ENCODE data around the gene TTC27. TPM values are rescaled to one million over a fixed set of nuclear protein-coding genes. Genes with fewer than 3 reads are reported as not detected.

The TTC27 gene
- total and polyA plus RNA-seq, 10 of the 15 experiments (the other 5 are each of a cell fraction or from before 2014, with no cell fraction given): 20.4 to 34.9 (median 26.0) TPM

DNA sequence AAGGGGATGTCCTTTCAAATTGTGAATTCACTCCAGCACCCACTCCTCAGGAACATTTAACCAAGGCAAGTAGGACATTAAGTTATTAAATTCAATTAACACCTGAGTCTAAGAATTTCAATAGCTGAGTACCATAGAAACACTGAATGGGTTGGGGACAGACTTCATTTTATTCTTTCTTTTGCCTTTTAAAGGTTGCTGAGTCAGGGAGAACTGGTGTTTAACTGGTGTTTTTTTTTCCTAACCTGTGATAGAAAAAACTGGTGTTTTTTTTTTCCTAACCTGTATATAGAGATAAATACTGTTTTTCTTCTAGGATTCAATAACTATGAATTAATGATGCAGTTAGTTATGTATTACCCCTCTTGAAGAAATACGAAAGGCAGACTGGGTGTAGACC, 38.9 kb downstream of the TTC27 start:
- FAIRE-seq: no peak
- ChIA-PET CTCF (interaction anchor here (1.1 kb wide), 1 partner anchor 129 kb away, joined by 3 read pairs; no protein-coding TSS in a partner anchor), RAD21 (ENCODE audit: unreplicated experiment) (no interaction called here), SMC1A (ENCODE audit: uncharacterized antibody, unreplicated experiment) (interaction anchor here (0.6 to 1.4 kb wide), 4 partner anchors 38 to 773 kb away, joined by 3 to 4 read pairs (median 3); partner anchors contain the start of gene TTC27), POLR2A (interaction anchor here (1.0 kb wide), 1 partner anchor 11 kb away, joined by 4 read pairs; no protein-coding TSS in a partner anchor)
- intact Hi-C loops (cut with micrococcal nuclease; ENCODE audit: unreplicated experiment): no loop called here
- TF ChIP-seq SP1 (IDR thresholded peaks at IDR 0.05; ENCODE audit: low read depth, low read length) (no peak), BCL11A (IDR thresholded peaks at IDR 0.05; ENCODE audit: low read depth, low read length) (no peak), BMI1 (IDR thresholded peaks at IDR 0.05; ENCODE audit: borderline replicate concordance) (no peak), NR2F1 (conservative IDR thresholded peaks at IDR 0.05) (no peak), NFYA (IDR thresholded peaks at IDR 0.05; ENCODE audit: borderline replicate concordance, low read depth, low read length) (no peak), ETV6 (conservative IDR thresholded peaks at IDR 0.05 in 1 of 2, IDR thresholded peaks at IDR 0.05 in 1 of 2; ENCODE audit: borderline replicate concordance in 1 of 2, low read depth in 1 of 2) (no peak)
- TF ChIP-seq, protein P1, sequence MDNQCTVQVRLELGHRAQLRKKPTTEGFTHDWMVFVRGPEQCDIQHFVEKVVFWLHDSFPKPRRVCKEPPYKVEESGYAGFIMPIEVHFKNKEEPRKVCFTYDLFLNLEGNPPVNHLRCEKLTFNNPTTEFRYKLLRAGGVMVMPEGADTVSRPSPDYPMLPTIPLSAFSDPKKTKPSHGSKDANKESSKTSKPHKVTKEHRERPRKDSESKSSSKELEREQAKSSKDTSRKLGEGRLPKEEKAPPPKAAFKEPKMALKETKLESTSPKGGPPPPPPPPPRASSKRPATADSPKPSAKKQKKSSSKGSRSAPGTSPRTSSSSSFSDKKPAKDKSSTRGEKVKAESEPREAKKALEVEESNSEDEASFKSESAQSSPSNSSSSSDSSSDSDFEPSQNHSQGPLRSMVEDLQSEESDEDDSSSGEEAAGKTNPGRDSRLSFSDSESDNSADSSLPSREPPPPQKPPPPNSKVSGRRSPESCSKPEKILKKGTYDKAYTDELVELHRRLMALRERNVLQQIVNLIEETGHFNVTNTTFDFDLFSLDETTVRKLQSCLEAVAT (IDR thresholded peaks at IDR 0.05): no peak
- TF ChIP-seq, protein P2, sequence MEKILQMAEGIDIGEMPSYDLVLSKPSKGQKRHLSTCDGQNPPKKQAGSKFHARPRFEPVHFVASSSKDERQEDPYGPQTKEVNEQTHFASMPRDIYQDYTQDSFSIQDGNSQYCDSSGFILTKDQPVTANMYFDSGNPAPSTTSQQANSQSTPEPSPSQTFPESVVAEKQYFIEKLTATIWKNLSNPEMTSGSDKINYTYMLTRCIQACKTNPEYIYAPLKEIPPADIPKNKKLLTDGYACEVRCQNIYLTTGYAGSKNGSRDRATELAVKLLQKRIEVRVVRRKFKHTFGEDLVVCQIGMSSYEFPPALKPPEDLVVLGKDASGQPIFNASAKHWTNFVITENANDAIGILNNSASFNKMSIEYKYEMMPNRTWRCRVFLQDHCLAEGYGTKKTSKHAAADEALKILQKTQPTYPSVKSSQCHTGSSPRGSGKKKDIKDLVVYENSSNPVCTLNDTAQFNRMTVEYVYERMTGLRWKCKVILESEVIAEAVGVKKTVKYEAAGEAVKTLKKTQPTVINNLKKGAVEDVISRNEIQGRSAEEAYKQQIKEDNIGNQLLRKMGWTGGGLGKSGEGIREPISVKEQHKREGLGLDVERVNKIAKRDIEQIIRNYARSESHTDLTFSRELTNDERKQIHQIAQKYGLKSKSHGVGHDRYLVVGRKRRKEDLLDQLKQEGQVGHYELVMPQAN (conservative IDR thresholded peaks at IDR 0.05): no peak
- Histone ChIP-seq H3K4me3 (no peak overlapping the region), H4K20me1 (ENCODE audit: control insufficient read depth, insufficient read depth) (no peaks in the 10 kb centered on the region), H3K36me3 (ENCODE audit: control insufficient read depth in 2 of 2, insufficient read depth in 2 of 2, low read length in 1 of 2) (no peaks in the 10 kb centered on the region; a peak in 1 of 4 replicates), H3K9ac (ENCODE audit: control insufficient read depth, insufficient read depth, low read length) (no peak overlapping the region), H3K9me3 (replicated peaks; ENCODE audit: control insufficient read depth, insufficient read depth, low read length) (no peaks in the 10 kb centered on the region), H3K4me1 (ENCODE audit: control insufficient read depth, insufficient read depth, low read length) (no peaks in the 10 kb centered on the region), H3K4me2 (ENCODE audit: control insufficient read depth, insufficient read depth) (no peak overlapping the region), H2AFZ (ENCODE audit: control insufficient read depth, low read depth, low read length) (no peak overlapping the region), H3K27ac (ENCODE audit: control insufficient read depth, insufficient read depth) (no peak overlapping the region), H3K79me2 (ENCODE audit: control insufficient read depth, insufficient read depth, low read length) (no peaks in the 10 kb centered on the region), H3K27me3 (replicated peaks in 1 of 2; ENCODE audit: control insufficient read depth in 2 of 2, insufficient read depth in 2 of 2, low read length in 1 of 2) (no peaks in the 10 kb centered on the region)
- 100% methylated on average over 1 of the region's 1 CpG for WGBS (ENCODE audit: insufficient coverage, insufficient replicate concordance, low lambda C conversion rate, missing lambda C conversion rate)
- no peak for DNase-seq (ENCODE audit: low read depth, low spot score)
- no peak for ATAC-seq
- in situ Hi-C loops (cut with MboI): no loop called here
- TSS peak; percentile 55 for BruUV-seq (replicated peaks)
